Common myeloid progenitor, CD34-positive (primary cell): Measurements from ENCODE around the gene SLC51B.
"Not testable (repeated sequence)": the region's sequence is repeated elsewhere in the genome, so short reads cannot be mapped to it uniquely, and the experiment has no call there.

Source experiments
- CTCF ChIA-PET: fragments of 350-600 bp; sonication (Branson Sonifier 250); formaldehyde crosslinking; loops from one replicate; lab custom pipeline; 2021; ENCODE audit warnings: antibody characterized with exemption; lab: Charles Lee
- POLR2A ChIA-PET: fragments of 350-600 bp; sonication (Branson Sonifier 250); formaldehyde crosslinking; loops from one replicate; lab custom pipeline; 2021; ENCODE audit warnings: antibody characterized with exemption; lab: Charles Lee
- DNase-seq, 3 donors: peaks; one replicate each; pipeline versions ENCODE4 v3.0.0 to v3.0.0-alpha.2; 2013
- H3K27ac ChIP-seq, 2 experiments: 1 replicate in 1 of 2; 2 replicates in 1 of 2; pipeline ENCODE4 v1.7.0; 2013; ENCODE audit warnings: inconsistent platforms in 2 of 2, low read length in 2 of 2, mild to moderate bottlenecking in 2 of 2, low read depth in 1 of 2, moderate library complexity in 1 of 2; ENCODE audit not compliant: severe bottlenecking in 2 of 2, insufficient read depth in 1 of 2, poor library complexity in 1 of 2
- H3K27me3 ChIP-seq, 5 experiments: replicated peaks in 2 of 5; 1 replicate in 3 of 5; 2 replicates in 2 of 5; pipeline versions ENCODE4 v1.6.1 to v1.7.0; 2013; ENCODE audit warnings: low read length in 4 of 5, mild to moderate bottlenecking in 2 of 5, moderate library complexity in 2 of 5, inconsistent platforms in 1 of 5; ENCODE audit not compliant: insufficient read depth in 5 of 5, control insufficient read depth in 4 of 5
- H3K36me3 ChIP-seq, 4 experiments: 1 replicate in 2 of 4; 2 replicates in 2 of 4; pipeline versions ENCODE4 v1.6.1 to v1.7.0; 2013; ENCODE audit warnings: low read length in 3 of 4, control low read depth in 1 of 4, mild to moderate bottlenecking in 1 of 4; ENCODE audit not compliant: control insufficient read depth in 4 of 4, insufficient read depth in 4 of 4
- H3K4me1 ChIP-seq, 4 experiments: 1 replicate in 3 of 4; 2 replicates in 1 of 4; pipeline versions ENCODE4 v1.6.1 to v1.7.1; 2013; ENCODE audit warnings: low read length in 3 of 4, mild to moderate bottlenecking in 3 of 4, control low read depth in 1 of 4, inconsistent platforms in 1 of 4, moderate library complexity in 1 of 4; ENCODE audit not compliant: control insufficient read depth in 4 of 4, insufficient read depth in 4 of 4; ENCODE audit errors: control extremely low read depth in 1 of 4
- H3K4me3 ChIP-seq, 7 experiments: 1 replicate in 4 of 7; 2 replicates in 3 of 7; pipeline versions ENCODE4 v1.5.1 to v1.7.0; 2013; ENCODE audit warnings: mild to moderate bottlenecking in 7 of 7, low read length in 6 of 7, moderate library complexity in 6 of 7, inconsistent platforms in 2 of 7, low read depth in 2 of 7, control low read depth in 1 of 7; ENCODE audit not compliant: insufficient read depth in 4 of 7, control insufficient read depth in 1 of 7; ENCODE audit errors: extremely low read depth in 1 of 7
- H3K9me3 ChIP-seq, 5 experiments: 1 replicate in 4 of 5; 2 replicates in 1 of 5; pipeline versions ENCODE4 v1.6.1 to v1.7.1; 2013; ENCODE audit warnings: low read length in 4 of 5, mild to moderate bottlenecking in 2 of 5, inconsistent platforms in 1 of 5, low read depth in 1 of 5, moderate library complexity in 1 of 5; ENCODE audit not compliant: control insufficient read depth in 4 of 5, insufficient read depth in 2 of 5; ENCODE audit errors: control extremely low read depth in 1 of 5
- whole genome bisulfite sequencing: methylation state at CpG from one replicate; pipeline ENCODE4 v1.1.5; 2013; ENCODE audit not compliant: insufficient coverage; 5-methylcytosine and 5-hydroxymethylcytosine counted together

The SLC51B gene

GRCh38 chr15:65011198-65011597 lies 34.0 kb upstream of the SLC51B start:
- POLR2A ChIA-PET = not testable (repeated sequence)
- CTCF ChIA-PET = interaction anchor here (0.8 to 1.8 kb wide), 3 partner anchors 23 to 53 kb away, joined by 3 read pairs; no protein-coding TSS in a partner anchor

GRCh38 chr15:65020419-65020818 lies 24.8 kb upstream of the SLC51B start:
- ChIA-PET POLR2A (no interaction called here), CTCF (interaction anchor here (1.0 to 1.2 kb wide), 2 partner anchors 24 to 36 kb away, joined by 3 to 4 read pairs; no protein-coding TSS in a partner anchor)
- 100% methylated on average over 1 of the region's 1 CpG for WGBS
- no peak for DNase-seq
- Histone ChIP-seq H3K27me3 (no peaks in the 10 kb centered on the region), H3K4me3 (no peak overlapping the region), H3K36me3 (peaks cover 23 to 56% (median 42%) of the 10 kb centered on the region in 4 experiments), H3K27ac (no peak overlapping the region), H3K9me3 (no peaks in the 10 kb centered on the region), H3K4me1 (no peaks in the 10 kb centered on the region)

More at GRCh38 chr15:65011198-65011597, 34.0 kb upstream of the SLC51B start:
- Histone ChIP-seq H3K4me1 (peaks cover 0 to 15% (median 3%) of the 10 kb centered on the region in 4 experiments), H3K36me3 (peaks cover 18 to 30% (median 24%) of the 10 kb centered on the region in 4 experiments), H3K9me3 (peaks cover 3 to 14% (median 8%) of the 10 kb centered on the region in 5 experiments)
- not testable (repeated sequence) for DNase-seq, H3K27ac ChIP-seq, H3K4me3 ChIP-seq, H3K27me3 ChIP-seq
- WGBS = 50% methylated on average over 2 of the region's 4 CpGs

GRCh38 chr15:65021488-65021887 lies 23.7 kb upstream of the SLC51B start:
- ChIA-PET POLR2A (no interaction called here), CTCF (interaction anchor here (1.2 kb wide), 1 partner anchor 9 kb away, joined by 3 read pairs; no protein-coding TSS in a partner anchor)
- Histone ChIP-seq H3K27ac (no peak overlapping the region), H3K4me1 (no peaks in the 10 kb centered on the region), H3K27me3 (no peaks in the 10 kb centered on the region), H3K9me3 (no peaks in the 10 kb centered on the region), H3K4me3 (no peak overlapping the region), H3K36me3 (peaks cover 26 to 58% (median 43%) of the 10 kb centered on the region in 4 experiments)
- no peak for DNase-seq

- DNase-seq = no peak
- Histone ChIP-seq H3K27me3 (peaks cover 0 to 2% (median 0%) of the 10 kb centered on the region in 5 experiments), H3K4me3 (no peak overlapping the region), H3K4me1 (peaks cover 4 to 17% (median 13%) of the 10 kb centered on the region in 4 experiments), H3K36me3 (peaks cover 5 to 31% (median 17%) of the 10 kb centered on the region in 4 experiments), H3K27ac (no peak overlapping the region), H3K9me3 (no peaks in the 10 kb centered on the region)
- CTCF ChIA-PET = interaction anchor here (1.0 kb wide), 1 partner anchor 11 kb away, joined by 3 read pairs; no protein-coding TSS in a partner anchor
- POLR2A ChIA-PET = interaction anchor here (0.7 kb wide), 1 partner anchor 122 kb away, joined by 3 read pairs; no protein-coding TSS in a partner anchor
- WGBS = 100% methylated on average over 1 of the region's 6 CpGs
Observed at GRCh38 chr15:65026756-65027155, 18.4 kb upstream of the SLC51B start.

- Histone ChIP-seq H3K4me3 (peak overlapping the region in 2 of 7 experiments; percentile 88 to 90), H3K4me1 (peaks cover 4 to 17% (median 13%) of the 10 kb centered on the region in 4 experiments), H3K27me3 (peaks cover 0 to 3% (median 0%) of the 10 kb centered on the region in 5 experiments), H3K27ac (no peak overlapping the region), H3K9me3 (no peaks in the 10 kb centered on the region), H3K36me3 (peaks cover 5 to 30% (median 15%) of the 10 kb centered on the region in 4 experiments)
- WGBS = no CpG with 5 or more reads among the region's 1 CpG
- ChIA-PET CTCF (no interaction called here), POLR2A (interaction anchor here (0.7 kb wide), 1 partner anchor 122 kb away, joined by 3 read pairs; no protein-coding TSS in a partner anchor)
- DNase-seq = no peak
Observed at GRCh38 chr15:65027593-65027992, 17.6 kb upstream of the SLC51B start.

DNA sequence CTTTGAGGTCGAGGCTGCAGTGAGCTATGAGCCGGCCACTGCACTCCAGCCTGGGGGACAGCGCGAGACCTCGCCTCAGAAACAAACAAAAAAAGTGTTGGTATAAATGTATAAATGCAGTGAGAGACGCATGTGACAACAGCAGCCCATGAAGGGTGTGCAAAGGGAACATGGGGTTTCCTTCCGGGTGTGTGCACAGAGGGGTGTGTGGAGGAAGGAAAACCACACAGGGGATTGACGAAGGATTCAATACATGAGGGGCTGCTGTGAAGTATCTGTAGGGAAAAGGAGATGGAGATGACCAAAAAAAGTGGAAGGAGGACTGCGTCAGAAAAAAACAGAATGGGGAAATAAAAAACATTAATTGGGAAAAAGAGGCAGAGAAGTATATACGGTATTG lies 16.8 kb upstream of the SLC51B start:
- peak overlapping the region in 1 of 2 experiments; percentile 76 for H3K27ac ChIP-seq
- no peaks in the 10 kb centered on the region for H3K9me3 ChIP-seq
- H3K27me3 ChIP-seq = peaks cover 0 to 3% (median 0%) of the 10 kb centered on the region in 5 experiments
- no peak for DNase-seq
- H3K4me1 ChIP-seq = peaks cover 4 to 21% (median 17%) of the 10 kb centered on the region in 4 experiments
- CTCF ChIA-PET = no interaction called here
- H3K36me3 ChIP-seq = peaks cover 5 to 25% (median 13%) of the 10 kb centered on the region in 4 experiments
- peak overlapping the region in 6 of 7 experiments; percentile 78 to 90 (median 88) for H3K4me3 ChIP-seq
- WGBS = 14% methylated on average over 9 of the region's 10 CpGs
- POLR2A ChIA-PET = no interaction called here
